NCI-H446 treated with DMSO at 0.1 percent for 48 hours (cell line): Measurements from ENCODE around the gene SERPIND1.
"Not testable (repeated sequence)": the region's sequence is repeated elsewhere in the genome, so short reads cannot be mapped to it uniquely, and the experiment has no call there.

Source experiments
- DNase-seq: peaks from one replicate; lab custom pipeline; 2025; lab: John Stamatoyannopoulos, UW

SERPIND1 gene

GRCh38 chr22:20773793-20774212 lies at the start of gene SERPIND1:
Gene SERPIND1, plus strand, starts transcription at chr22:20774113. Its CDS starts 5,200 bp downstream, at chr22:20779313.
- no peak for DNase-seq

GRCh38 chr22:20724676-20725454 lies 49.0 kb upstream of the SERPIND1 start:
- no peak for DNase-seq

GRCh38 chr22:20725987-20726558 lies 47.8 kb upstream of the SERPIND1 start:
- DNase-seq: no peak

GRCh38 chr22:20727118-20728015 lies 46.5 kb upstream of the SERPIND1 start:
- no peak for DNase-seq

GRCh38 chr22:20728523-20729190 lies 45.3 kb upstream of the SERPIND1 start:
- no peak for DNase-seq

GRCh38 chr22:20729194-20729593 lies 44.7 kb upstream of the SERPIND1 start:
- no peak for DNase-seq

GRCh38 chr22:20732431-20732830 lies 41.5 kb upstream of the SERPIND1 start:
- DNase-seq: not testable (repeated sequence)

GRCh38 chr22:20735356-20736162 lies 38.4 kb upstream of the SERPIND1 start:
- DNase-seq: not testable (repeated sequence)

- not testable (repeated sequence) for DNase-seq
Observed at GRCh38 chr22:20736891-20737290, 37.0 kb upstream of the SERPIND1 start.

- DNase-seq: no peak
Observed at GRCh38 chr22:20738394-20739089, 35.4 kb upstream of the SERPIND1 start.

GRCh38 chr22:20740222-20740951 lies 33.5 kb upstream of the SERPIND1 start:
- no peak for DNase-seq

GRCh38 chr22:20741008-20741633 lies 32.8 kb upstream of the SERPIND1 start:
- DNase-seq: no peak

GRCh38 chr22:20741634-20742581 lies 32.0 kb upstream of the SERPIND1 start:
- no peak for DNase-seq

GRCh38 chr22:20742764-20743163 lies 31.1 kb upstream of the SERPIND1 start:
- no peak for DNase-seq

GRCh38 chr22:20744456-20744855 lies 29.5 kb upstream of the SERPIND1 start:
- no peak for DNase-seq

- DNase-seq: no peak
Observed at GRCh38 chr22:20745119-20745518, 28.8 kb upstream of the SERPIND1 start.

- no peak for DNase-seq
Observed at GRCh38 chr22:20746431-20747189, 27.3 kb upstream of the SERPIND1 start.
